GM23338 (cell line): Measurements from ENCODE around the gene TTC39A. TPM values are rescaled to one million over a fixed set of nuclear protein-coding genes. Genes with fewer than 3 reads are reported as not detected.

Experiments used
- ATAC-seq: fragments of 200-7000 bp; cut with Tn5 transposase; 3 replicates; pipeline ENCODE4 v1.9.1; 2020
- DNase-seq: peaks from one replicate; pipeline ENCODE4 v3.0.0-alpha.2; 2015; ENCODE audit warnings: low spot score
- H2AFZ ChIP-seq: fragments of 200-600 bp; sonication (generic); 2 replicates; pipeline ENCODE4 v1.8.0; 2016; ENCODE audit warnings: antibody characterized with exemption, mild to moderate bottlenecking, moderate library complexity
- H3F3A ChIP-seq: fragments of 200-600 bp; sonication (generic); replicated peaks from 2 replicates; pipeline ENCODE4 v1.8.0; 2017; ENCODE audit warnings: antibody characterized with exemption, mixed run types, low read depth
- H3K27ac ChIP-seq: fragments of 200-600 bp; sonication (generic); 2 replicates; pipeline ENCODE4 v1.6.1; 2016; ENCODE audit warnings: low read depth
- H3K27me3 ChIP-seq: fragments of 200-600 bp; sonication (generic); 2 replicates; pipeline ENCODE4 v1.8.0; 2016; ENCODE audit warnings: mild to moderate bottlenecking, mixed run types, moderate library complexity; ENCODE audit not compliant: insufficient read depth
- H3K36me3 ChIP-seq: fragments of 200-600 bp; sonication (generic); 2 replicates; pipeline ENCODE4 v1.8.0; 2016; ENCODE audit warnings: mild to moderate bottlenecking; ENCODE audit not compliant: insufficient read depth
- H3K4me1 ChIP-seq: fragments of 200-600 bp; sonication (generic); 2 replicates; pipeline ENCODE4 v1.8.0; 2016; ENCODE audit warnings: mild to moderate bottlenecking, moderate library complexity; ENCODE audit not compliant: insufficient read depth
- H3K4me2 ChIP-seq: fragments of 200-600 bp; sonication (generic); 2 replicates; pipeline ENCODE4 v1.7.1; 2017; ENCODE audit warnings: mixed run types
- H3K4me3 ChIP-seq: fragments of 200-600 bp; sonication (generic); 2 replicates; pipeline ENCODE4 v1.6.1; 2016; ENCODE audit warnings: mixed run types
- H3K79me2 ChIP-seq: fragments of 200-600 bp; sonication (generic); replicated peaks from 2 replicates; pipeline ENCODE4 v1.8.0; 2017; ENCODE audit warnings: mild to moderate bottlenecking; ENCODE audit not compliant: insufficient read depth
- H3K9me2 ChIP-seq: fragments of 200-600 bp; sonication (generic); 2 replicates; pipeline ENCODE4 v1.8.0; 2017; ENCODE audit not compliant: insufficient read depth
- H4K20me1 ChIP-seq: fragments of 200-600 bp; sonication (generic); replicated peaks from 2 replicates; pipeline ENCODE4 v1.8.0; 2017; ENCODE audit warnings: mild to moderate bottlenecking; ENCODE audit not compliant: insufficient read depth
- H3K27ac Mint-ChIP-seq: 2 replicates; pipeline ENCODE4 v1.8.0; 2020; ENCODE audit warnings: inconsistent platforms, mild to moderate bottlenecking, moderate library complexity, mixed read lengths
- H3K27me3 Mint-ChIP-seq: 3 replicates; pipeline ENCODE4 v1.8.0; 2022; ENCODE audit warnings: low read depth, mild to moderate bottlenecking, moderate library complexity, mixed read lengths, inconsistent platforms; ENCODE audit not compliant: insufficient read depth, poor library complexity
- H3K36me3 Mint-ChIP-seq: 3 replicates; pipeline ENCODE4 v1.8.0; 2021; ENCODE audit warnings: low read depth, mild to moderate bottlenecking, inconsistent platforms, moderate library complexity, mixed read lengths
- H3K4me1 Mint-ChIP-seq: 3 replicates; pipeline ENCODE4 v1.8.0; 2020; ENCODE audit warnings: mild to moderate bottlenecking, inconsistent platforms, mixed read lengths
- H3K4me3 Mint-ChIP-seq: 3 replicates; pipeline ENCODE4 v1.8.0; 2021; ENCODE audit warnings: moderate library complexity, mild to moderate bottlenecking, inconsistent platforms, mixed read lengths
- H3K9me3 Mint-ChIP-seq: 3 replicates; pipeline ENCODE4 v1.8.0; 2020; ENCODE audit warnings: moderate library complexity, mild to moderate bottlenecking, inconsistent platforms, mixed read lengths
- CREB1 ChIP-seq: fragments of 250-450 bp; sonication (Bioruptor Pico); IDR thresholded peaks from 2 replicates; pipeline ENCODE4 v1.5.0; 2020; ENCODE audit warnings: low read depth, mild to moderate bottlenecking, moderate library complexity
- CTCF ChIP-seq, 2 experiments: fragments of 200-600 bp in 1 of 2; sonication (generic) in 1 of 2; conservative IDR thresholded peaks; 2 replicates each; pipeline versions ENCODE4 v1.5.1 to v1.6.1; 2016 to 2017; ENCODE audit warnings: antibody characterized with exemption in 2 of 2, low read depth in 2 of 2, mild to moderate bottlenecking in 2 of 2, moderate library complexity in 1 of 2
- ETS1 ChIP-seq: IDR thresholded peaks from 2 replicates; pipeline ENCODE4 v1.6.1; 2016; ENCODE audit warnings: antibody characterized with exemption
- EZH2 ChIP-seq: fragments of 200-600 bp; sonication (generic); IDR thresholded peaks from one replicate; pipeline ENCODE4 v1.8.0; 2017; ENCODE audit warnings: antibody characterized with exemption, mild to moderate bottlenecking, low read depth; ENCODE audit not compliant: unreplicated experiment
- JUNB ChIP-seq: IDR thresholded peaks from one replicate; pipeline ENCODE4 v1.6.1; 2016; ENCODE audit warnings: antibody characterized with exemption; ENCODE audit not compliant: unreplicated experiment
- NANOG ChIP-seq: IDR thresholded peaks from 2 replicates; pipeline ENCODE4 v1.6.1; 2016; ENCODE audit warnings: antibody characterized with exemption, borderline replicate concordance
- POLR2AphosphoS5 ChIP-seq: IDR thresholded peaks from 2 replicates; pipeline ENCODE4 v1.6.1; 2016; ENCODE audit warnings: antibody characterized with exemption, low read depth
- REST ChIP-seq: IDR thresholded peaks from one replicate; pipeline ENCODE4 v1.6.1; 2018; ENCODE audit warnings: antibody characterized with exemption; ENCODE audit not compliant: unreplicated experiment
- ZNF114 ChIP-seq: fragments of 250-450 bp; sonication (Bioruptor Pico); IDR thresholded peaks from 2 replicates; pipeline ENCODE4 v1.5.0; 2020; ENCODE audit warnings: mild to moderate bottlenecking, moderate library complexity
- ZNF462 ChIP-seq: fragments of 250-450 bp; sonication (Bioruptor Pico); IDR thresholded peaks from 2 replicates; pipeline ENCODE4 v1.5.0; 2020; ENCODE audit warnings: mild to moderate bottlenecking, moderate library complexity
- polyA plus RNA-seq: library from polyadenylated mRNA; unstranded; fragments of >200 nt; fragmentation: Nextera tagmentation; extraction: Ambion mirVana; gene quantifications from 2 replicates; pipeline ENCODE4 v1.2.1, GENCODE V29; 2016
- total RNA-seq: library from RNA; depleted of rRNA; stranded (reverse); fragments of >200 nt; shearing (Covaris generic); gene quantifications from 2 replicates; pipeline ENCODE4 v1.2.3, GENCODE V29; 2014

TTC39A gene
- total and polyA plus RNA-seq, 2 experiments from 2014 or later, result 2.3 to 7.1 TPM

- no peak overlapping the region for H2AFZ ChIP-seq
- no peak overlapping the region for H3K27ac Mint-ChIP-seq
- H3K27ac ChIP-seq, result no peak overlapping the region
- H4K20me1 ChIP-seq, result no peaks in the 10 kb centered on the region
- no peak for ATAC-seq
- H3K4me2 ChIP-seq, result no peak overlapping the region
- no peaks in the 10 kb centered on the region for H3K27me3 Mint-ChIP-seq
- TF ChIP-seq CREB1 (no peak), JUNB (no peak), ZNF114 (CRISPR knock-in tag) (no peak), NANOG (no peak)
- peaks cover 11% of the 10 kb centered on the region; the same call in 1 of the 2 replicates for H3K36me3 ChIP-seq
- no peak overlapping the region for H3K4me3 Mint-ChIP-seq
- no peaks in the 10 kb centered on the region for H3K4me1 Mint-ChIP-seq
- H3F3A ChIP-seq, result no peaks in the 10 kb centered on the region
- no peaks in the 10 kb centered on the region for H3K9me3 Mint-ChIP-seq
- no peaks in the 10 kb centered on the region for H3K4me1 ChIP-seq
- H3K79me2 ChIP-seq, result no peaks in the 10 kb centered on the region; the same call in 1 of the 2 replicates
- no peak overlapping the region for H3K4me3 ChIP-seq
- H3K36me3 Mint-ChIP-seq, result peaks cover 44% of the 10 kb centered on the region
- DNase-seq, result no peak
- no peaks in the 10 kb centered on the region for H3K9me2 ChIP-seq
- H3K27me3 ChIP-seq, result no peaks in the 10 kb centered on the region
Measured at GRCh38 chr1:51373898-51374297, 43.5 kb upstream of the TTC39A start.

GRCh38 chr1:51372561-51372960 lies 42.2 kb upstream of the TTC39A start:
- DNase-seq (no peak), ATAC-seq (no peak)
- no peak overlapping the region for H3K4me2 ChIP-seq
- H3K27me3 Mint-ChIP-seq, result no peaks in the 10 kb centered on the region
- H3K79me2 ChIP-seq, result no peaks in the 10 kb centered on the region
- H4K20me1 ChIP-seq, result no peaks in the 10 kb centered on the region; the same call in 1 of the 2 replicates
- no peaks in the 10 kb centered on the region for H3F3A ChIP-seq
- H3K4me1 Mint-ChIP-seq, result no peaks in the 10 kb centered on the region
- no peak overlapping the region for H2AFZ ChIP-seq
- H3K9me3 Mint-ChIP-seq, result no peaks in the 10 kb centered on the region
- H3K36me3 Mint-ChIP-seq, result peaks cover 38% of the 10 kb centered on the region
- no peaks in the 10 kb centered on the region for H3K27me3 ChIP-seq
- no peak overlapping the region for H3K4me3 ChIP-seq
- no peaks in the 10 kb centered on the region for H3K4me1 ChIP-seq
- H3K36me3 ChIP-seq, result peaks cover 12% of the 10 kb centered on the region; the same call in 1 of the 2 replicates
- H3K27ac Mint-ChIP-seq, result no peak overlapping the region
- no peak overlapping the region for H3K27ac ChIP-seq
- H3K9me2 ChIP-seq, result no peaks in the 10 kb centered on the region
- H3K4me3 Mint-ChIP-seq, result no peak overlapping the region
- TF ChIP-seq POLR2AphosphoS5, result no peak
- no peak for TF ChIP-seq ETS1
- TF ChIP-seq REST, result no peak
- TF ChIP-seq CTCF (conservative IDR thresholded peaks at IDR 0.05; ENCODE audit: low read depth in 2 of 2), result no peak
- no peak for TF ChIP-seq ZNF462 (CRISPR knock-in tag)
- TF ChIP-seq EZH2, result no peak
